ENCODE measurements around the gene PIGQ. TPM values are rescaled to one million over a fixed set of nuclear protein-coding genes. Genes with fewer than 3 reads are reported as not detected.

Gene PIGQ
- total and polyA plus RNA-seq, 2 donors = 11.8 to 39.0 TPM

GRCh38 chr16:528111-529011, 41.4 kb upstream of the PIGQ start:
- H3K36me3 ChIP-seq (ENCODE audit: insufficient read depth) = no peaks in the 10 kb centered on the region
- peak overlapping the region; percentile 87 for H3K4me3 ChIP-seq (ENCODE audit: low read depth, low read length)
- H3K27ac ChIP-seq (ENCODE audit: low read depth) = no peak overlapping the region
- WGBS = 3% methylated on average over 55 of the region's 55 CpGs
- H3K4me1 ChIP-seq (ENCODE audit: insufficient read depth) = peaks cover 5% of the 10 kb centered on the region
- no peak for DNase-seq (ENCODE audit: extremely low spot score)

GRCh38 chr16:529012-529575, 40.7 kb upstream of the PIGQ start:
- peak overlapping the region; percentile 87 for H3K4me3 ChIP-seq (ENCODE audit: low read depth, low read length)
- DNase-seq (ENCODE audit: extremely low spot score) = no peak
- no peak overlapping the region for H3K27ac ChIP-seq (ENCODE audit: low read depth)
- no peaks in the 10 kb centered on the region for H3K36me3 ChIP-seq (ENCODE audit: insufficient read depth)
- WGBS = 61% methylated on average over 12 of the region's 12 CpGs
- H3K4me1 ChIP-seq (ENCODE audit: insufficient read depth) = peaks cover 5% of the 10 kb centered on the region

- DNase-seq (ENCODE audit: extremely low spot score) = no peak
- WGBS = 89% methylated on average over 23 of the region's 23 CpGs
- no peaks in the 10 kb centered on the region for H3K36me3 ChIP-seq (ENCODE audit: insufficient read depth)
- no peak overlapping the region for H3K4me3 ChIP-seq (ENCODE audit: low read depth, low read length)
- peaks cover 5% of the 10 kb centered on the region for H3K4me1 ChIP-seq (ENCODE audit: insufficient read depth)
- H3K27ac ChIP-seq (ENCODE audit: low read depth) = no peak overlapping the region
Measured at GRCh38 chr16:530111-530817, 39.5 kb upstream of the PIGQ start.

GRCh38 chr16:531494-532125, 38.2 kb upstream of the PIGQ start:
- 92% methylated on average over 16 of the region's 16 CpGs for WGBS
- H3K4me3 ChIP-seq (ENCODE audit: low read depth, low read length) = no peak overlapping the region
- no peak for DNase-seq (ENCODE audit: extremely low spot score)
- no peaks in the 10 kb centered on the region for H3K36me3 ChIP-seq (ENCODE audit: insufficient read depth)
- H3K4me1 ChIP-seq (ENCODE audit: insufficient read depth) = no peaks in the 10 kb centered on the region
- H3K27ac ChIP-seq (ENCODE audit: low read depth) = no peak overlapping the region

- H3K36me3 ChIP-seq (ENCODE audit: insufficient read depth) = no peaks in the 10 kb centered on the region
- 88% methylated on average over 30 of the region's 30 CpGs for WGBS
- H3K27ac ChIP-seq (ENCODE audit: low read depth) = no peak overlapping the region
- DNase-seq (ENCODE audit: extremely low spot score) = no peak
- no peak overlapping the region for H3K4me3 ChIP-seq (ENCODE audit: low read depth, low read length)
- H3K4me1 ChIP-seq (ENCODE audit: insufficient read depth) = no peaks in the 10 kb centered on the region
Measured at GRCh38 chr16:533391-534123, 36.2 kb upstream of the PIGQ start.

GRCh38 chr16:534135-534534, 35.6 kb upstream of the PIGQ start:
- WGBS = 85% methylated on average over 21 of the region's 21 CpGs
- Histone ChIP-seq H3K4me1 (ENCODE audit: insufficient read depth) (no peaks in the 10 kb centered on the region), H3K27ac (ENCODE audit: low read depth) (no peak overlapping the region), H3K4me3 (ENCODE audit: low read depth, low read length) (no peak overlapping the region), H3K36me3 (ENCODE audit: insufficient read depth) (no peaks in the 10 kb centered on the region)
- DNase-seq (ENCODE audit: extremely low spot score) = no peak

GRCh38 chr16:534856-535445, 34.8 kb upstream of the PIGQ start:
- DNase-seq (ENCODE audit: extremely low spot score) = no peak
- no peak overlapping the region for H3K27ac ChIP-seq (ENCODE audit: low read depth)
- H3K4me1 ChIP-seq (ENCODE audit: insufficient read depth) = no peaks in the 10 kb centered on the region

GRCh38 chr16:535446-536405, 34.0 kb upstream of the PIGQ start:
- H3K4me3 ChIP-seq (ENCODE audit: low read depth, low read length) = no peak overlapping the region
- no peak overlapping the region for H3K27ac ChIP-seq (ENCODE audit: low read depth)
- H3K36me3 ChIP-seq (ENCODE audit: insufficient read depth) = peaks cover 2% of the 10 kb centered on the region
- no peak for DNase-seq (ENCODE audit: extremely low spot score)
- H3K4me1 ChIP-seq (ENCODE audit: insufficient read depth) = no peaks in the 10 kb centered on the region
- WGBS = 86% methylated on average over 39 of the region's 39 CpGs

More at GRCh38 chr16:534856-535445, 34.8 kb upstream of the PIGQ start:
- 91% methylated on average over 27 of the region's 27 CpGs for whole genome bisulfite sequencing
- H3K4me3 ChIP-seq (ENCODE audit: low read depth, low read length) = no peak overlapping the region
- no peaks in the 10 kb centered on the region for H3K36me3 ChIP-seq (ENCODE audit: insufficient read depth)

GRCh38 chr16:536746-537145, 33.0 kb upstream of the PIGQ start:
- Histone ChIP-seq H3K36me3 (ENCODE audit: insufficient read depth) (peaks cover 4% of the 10 kb centered on the region), H3K4me1 (ENCODE audit: insufficient read depth) (no peaks in the 10 kb centered on the region), H3K4me3 (ENCODE audit: low read depth, low read length) (no peak overlapping the region), H3K27ac (ENCODE audit: low read depth) (no peak overlapping the region)
- DNase-seq (ENCODE audit: extremely low spot score) = no peak
- WGBS = 94% methylated on average over 17 of the region's 17 CpGs

- no peak for DNase-seq (ENCODE audit: extremely low spot score)
- no peak overlapping the region for H3K27ac ChIP-seq (ENCODE audit: low read depth)
- peaks cover 4% of the 10 kb centered on the region for H3K36me3 ChIP-seq (ENCODE audit: insufficient read depth)
- no peak overlapping the region for H3K4me3 ChIP-seq (ENCODE audit: low read depth, low read length)
- 95% methylated on average over 60 of the region's 60 CpGs for WGBS
- no peaks in the 10 kb centered on the region for H3K4me1 ChIP-seq (ENCODE audit: insufficient read depth)
Measured at GRCh38 chr16:537415-538335, 32.1 kb upstream of the PIGQ start.

- H3K36me3 ChIP-seq (ENCODE audit: insufficient read depth) = peaks cover 4% of the 10 kb centered on the region
- no peaks in the 10 kb centered on the region for H3K4me1 ChIP-seq (ENCODE audit: insufficient read depth)
- no peak overlapping the region for H3K4me3 ChIP-seq (ENCODE audit: low read depth, low read length)
- WGBS = 89% methylated on average over 34 of the region's 34 CpGs
- no peak overlapping the region for H3K27ac ChIP-seq (ENCODE audit: low read depth)
- DNase-seq (ENCODE audit: extremely low spot score) = no peak
Measured at GRCh38 chr16:539901-540530, 29.8 kb upstream of the PIGQ start.

Measured in urinary bladder (tissue), 4 donors.